NOMO-1 treated with dmso at 0.1 percent for 144 hours (cell line): ENCODE results near the gene VMO1.
"Not testable (repeated sequence)": the region's sequence is repeated elsewhere in the genome, so short reads cannot be mapped to it uniquely, and the experiment has no call there.

ENCODE experiments used
- DNase-seq: peaks from one replicate; lab custom pipeline; 2025; ENCODE audit not compliant: unreplicated experiment; lab: John Stamatoyannopoulos, UW

VMO1 gene

GRCh38 chr17:4786106-4786511 is at the start of gene VMO1:
Gene VMO1, minus strand, starts transcription at chr17:4786364. Its CDS starts 12 bp downstream, at chr17:4786352.
- no peak for DNase-seq

- DNase-seq = no peak
These were observed 48.5 kb upstream of the VMO1 start for GRCh38 chr17:4834681-4835020.

- peak; percentile 3 for DNase-seq
These were observed 47.9 kb upstream of the VMO1 start for GRCh38 chr17:4833941-4834680.

GRCh38 chr17:4833178-4833940 is 47.2 kb upstream of the VMO1 start, which contains the start of gene MINK1:
Gene MINK1, plus strand, starts transcription at chr17:4833340. Its CDS starts 244 bp downstream, at chr17:4833584.
- DNase-seq = peak; percentile 77

- DNase-seq = not testable (repeated sequence)
These were observed 46.6 kb upstream of the VMO1 start for GRCh38 chr17:4832829-4833177.

- DNase-seq = no peak
These were observed 41.2 kb upstream of the VMO1 start for GRCh38 chr17:4827399-4827798.

GRCh38 chr17:4823373-4824089 is 37.4 kb upstream of the VMO1 start:
- DNase-seq = no peak

GRCh38 chr17:4822835-4823234 is 36.7 kb upstream of the VMO1 start:
- no peak for DNase-seq

- no peak for DNase-seq
These were observed 32.1 kb upstream of the VMO1 start for GRCh38 chr17:4818276-4818675.

GRCh38 chr17:4816826-4817225 is 30.7 kb upstream of the VMO1 start:
- no peak for DNase-seq

GRCh38 chr17:4815043-4815675 is 29.0 kb upstream of the VMO1 start:
- DNase-seq = no peak

- no peak for DNase-seq
These were observed 26.5 kb upstream of the VMO1 start for GRCh38 chr17:4812690-4813089.

GRCh38 chr17:4811471-4811870 is 25.3 kb upstream of the VMO1 start:
- no peak for DNase-seq

GRCh38 chr17:4810696-4811290 is 24.6 kb upstream of the VMO1 start:
- no peak for DNase-seq

- DNase-seq = no peak
These were observed 22.2 kb upstream of the VMO1 start for GRCh38 chr17:4808378-4808767.

- DNase-seq = no peak
These were observed 21.6 kb upstream of the VMO1 start for GRCh38 chr17:4807605-4808377.

GRCh38 chr17:4806777-4807604 is 20.8 kb upstream of the VMO1 start, which contains the start of gene PLD2:
Gene PLD2, plus strand, starts transcription at chr17:4807152. Its CDS starts 621 bp downstream, at chr17:4807773.
- DNase-seq = peak; percentile 80

GRCh38 chr17:4806456-4806776 is 20.3 kb upstream of the VMO1 start:
- no peak for DNase-seq

GRCh38 chr17:4802228-4802627 is 16.1 kb upstream of the VMO1 start, which contains the start of gene C17orf114:
Gene C17orf114, minus strand, starts transcription at chr17:4802328.
- no peak for DNase-seq
